NB4 (cell line): Measurements from ENCODE around the gene ADCY5.

Source experiments
- DNase-seq: peaks from one replicate; pipeline ENCODE4 v3.0.0; 2010; ENCODE audit warnings: low read depth
- H3K4me3 ChIP-seq: one replicate; pipeline ENCODE4 v1.5.1; 2011; ENCODE audit warnings: mild to moderate bottlenecking, low read depth, low read length, moderate library complexity
- MYC ChIP-seq: IDR thresholded peaks from 2 replicates; pipeline ENCODE4 v1.6.1; 2011; ENCODE audit warnings: low read depth, low read length
- POLR2A ChIP-seq: IDR thresholded peaks from 2 replicates; pipeline ENCODE4 v1.6.1; 2011; ENCODE audit warnings: mild to moderate bottlenecking; ENCODE audit not compliant: insufficient read length; ENCODE audit errors: extremely low read depth
- TF ChIP-seq, protein P1 (sequence below): IDR thresholded peaks from 2 replicates; pipeline ENCODE4 v1.6.1; 2011; ENCODE audit warnings: low read depth, low read length
- TF ChIP-seq, protein P2 (sequence below): IDR thresholded peaks from one replicate; pipeline ENCODE4 v1.5.1; 2012; ENCODE audit warnings: low read depth, low read length

The ADCY5 gene

DNA sequence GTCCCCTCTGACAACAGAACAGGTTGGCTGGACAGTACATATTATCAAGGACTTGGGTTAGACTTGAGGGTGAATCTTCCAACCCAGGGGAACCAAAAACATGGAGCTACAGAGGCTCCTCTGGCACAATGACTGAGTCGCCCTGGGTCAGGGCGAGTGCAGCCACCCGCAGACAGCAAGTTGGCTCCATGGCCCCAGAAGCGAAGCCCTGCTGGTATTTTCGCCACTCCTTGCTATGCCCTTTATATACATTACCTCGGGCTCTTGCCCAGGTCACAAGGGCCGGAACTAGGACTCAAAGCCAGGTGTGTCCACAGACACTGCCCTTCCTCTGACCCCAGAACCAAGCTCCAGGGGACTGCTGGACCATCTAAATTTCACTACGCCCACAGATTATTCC is 64.6 kb downstream of the ADCY5 start:
- no peak overlapping the region for H3K4me3 ChIP-seq
- TF ChIP-seq, protein P1, sequence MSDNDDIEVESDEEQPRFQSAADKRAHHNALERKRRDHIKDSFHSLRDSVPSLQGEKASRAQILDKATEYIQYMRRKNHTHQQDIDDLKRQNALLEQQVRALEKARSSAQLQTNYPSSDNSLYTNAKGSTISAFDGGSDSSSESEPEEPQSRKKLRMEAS: no peak
- TF ChIP-seq MYC (no peak), POLR2A (no peak)
- TF ChIP-seq, protein P2, sequence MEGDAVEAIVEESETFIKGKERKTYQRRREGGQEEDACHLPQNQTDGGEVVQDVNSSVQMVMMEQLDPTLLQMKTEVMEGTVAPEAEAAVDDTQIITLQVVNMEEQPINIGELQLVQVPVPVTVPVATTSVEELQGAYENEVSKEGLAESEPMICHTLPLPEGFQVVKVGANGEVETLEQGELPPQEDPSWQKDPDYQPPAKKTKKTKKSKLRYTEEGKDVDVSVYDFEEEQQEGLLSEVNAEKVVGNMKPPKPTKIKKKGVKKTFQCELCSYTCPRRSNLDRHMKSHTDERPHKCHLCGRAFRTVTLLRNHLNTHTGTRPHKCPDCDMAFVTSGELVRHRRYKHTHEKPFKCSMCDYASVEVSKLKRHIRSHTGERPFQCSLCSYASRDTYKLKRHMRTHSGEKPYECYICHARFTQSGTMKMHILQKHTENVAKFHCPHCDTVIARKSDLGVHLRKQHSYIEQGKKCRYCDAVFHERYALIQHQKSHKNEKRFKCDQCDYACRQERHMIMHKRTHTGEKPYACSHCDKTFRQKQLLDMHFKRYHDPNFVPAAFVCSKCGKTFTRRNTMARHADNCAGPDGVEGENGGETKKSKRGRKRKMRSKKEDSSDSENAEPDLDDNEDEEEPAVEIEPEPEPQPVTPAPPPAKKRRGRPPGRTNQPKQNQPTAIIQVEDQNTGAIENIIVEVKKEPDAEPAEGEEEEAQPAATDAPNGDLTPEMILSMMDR: no peak
- DNase-seq: no peak

DNA sequence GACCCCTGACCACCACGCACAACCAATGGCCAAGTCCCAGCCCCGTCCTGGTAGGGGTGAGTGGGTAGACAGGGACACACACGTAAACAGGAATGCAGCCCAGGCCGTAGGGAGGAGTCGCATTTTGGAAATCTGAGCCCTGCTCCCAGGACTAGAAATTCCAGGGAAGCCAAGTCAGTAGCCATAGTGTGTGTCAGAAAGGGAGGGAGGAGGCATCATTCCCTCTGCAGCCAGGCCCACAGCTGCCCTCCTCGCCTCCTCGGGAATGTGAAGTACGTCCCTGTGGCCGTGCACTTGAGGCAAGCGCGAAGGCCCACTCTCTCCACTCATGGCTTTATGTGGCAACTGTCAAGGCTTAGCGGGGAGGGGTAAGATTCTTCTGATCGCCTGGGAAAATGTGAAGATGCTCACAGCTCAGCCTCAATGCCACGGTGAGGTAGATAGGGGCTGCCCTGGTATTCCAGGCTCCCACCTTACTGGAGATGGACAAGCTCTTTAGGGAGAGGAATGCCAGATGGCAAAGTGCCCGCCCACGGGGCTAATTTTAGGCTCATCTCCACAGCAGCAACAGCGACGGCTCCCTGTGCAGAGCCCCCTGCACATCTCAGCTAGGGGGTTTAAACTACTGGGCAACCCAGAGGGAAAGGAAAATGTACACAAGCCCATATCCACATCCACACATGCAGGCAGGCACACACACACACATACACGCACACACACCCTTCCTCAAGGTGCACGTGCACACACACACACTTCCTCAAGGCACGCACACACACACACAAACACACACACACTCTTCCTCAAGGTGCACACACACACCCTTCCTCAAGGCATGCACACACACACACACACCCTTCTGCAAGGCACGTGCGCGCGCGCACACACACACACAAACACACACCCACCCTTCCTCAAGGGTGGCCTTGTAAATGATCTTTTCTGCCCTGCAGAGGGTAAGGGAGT is 65.5 kb downstream of the ADCY5 start:
- no peak overlapping the region for H3K4me3 ChIP-seq
- DNase-seq: no peak
- TF ChIP-seq, protein P2: no peak

DNA sequence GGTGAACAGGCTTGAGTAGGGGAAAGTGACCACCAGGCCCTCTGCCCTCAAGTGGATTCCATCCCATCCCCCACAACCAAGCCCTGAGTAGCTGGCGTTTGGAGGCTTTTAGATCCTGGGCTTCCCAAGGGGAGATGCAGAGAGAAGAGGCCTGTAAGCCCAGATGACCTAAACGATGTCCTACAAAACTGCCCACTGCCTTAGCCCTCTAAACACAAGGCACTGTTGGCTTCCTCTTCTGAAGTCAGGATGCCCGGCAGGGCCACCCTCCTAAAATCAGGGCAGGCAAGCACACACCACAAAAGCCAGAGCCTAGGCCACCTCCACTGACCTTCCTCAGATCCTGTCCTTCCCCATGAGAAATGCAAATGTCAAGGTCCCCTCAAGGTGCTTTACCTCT is 68.6 kb downstream of the ADCY5 start:
- DNase-seq: no peak
- no peak overlapping the region for H3K4me3 ChIP-seq
- TF ChIP-seq, protein P1: no peak
- TF ChIP-seq POLR2A: no peak
- TF ChIP-seq MYC: no peak
- TF ChIP-seq, protein P2: no peak

DNA sequence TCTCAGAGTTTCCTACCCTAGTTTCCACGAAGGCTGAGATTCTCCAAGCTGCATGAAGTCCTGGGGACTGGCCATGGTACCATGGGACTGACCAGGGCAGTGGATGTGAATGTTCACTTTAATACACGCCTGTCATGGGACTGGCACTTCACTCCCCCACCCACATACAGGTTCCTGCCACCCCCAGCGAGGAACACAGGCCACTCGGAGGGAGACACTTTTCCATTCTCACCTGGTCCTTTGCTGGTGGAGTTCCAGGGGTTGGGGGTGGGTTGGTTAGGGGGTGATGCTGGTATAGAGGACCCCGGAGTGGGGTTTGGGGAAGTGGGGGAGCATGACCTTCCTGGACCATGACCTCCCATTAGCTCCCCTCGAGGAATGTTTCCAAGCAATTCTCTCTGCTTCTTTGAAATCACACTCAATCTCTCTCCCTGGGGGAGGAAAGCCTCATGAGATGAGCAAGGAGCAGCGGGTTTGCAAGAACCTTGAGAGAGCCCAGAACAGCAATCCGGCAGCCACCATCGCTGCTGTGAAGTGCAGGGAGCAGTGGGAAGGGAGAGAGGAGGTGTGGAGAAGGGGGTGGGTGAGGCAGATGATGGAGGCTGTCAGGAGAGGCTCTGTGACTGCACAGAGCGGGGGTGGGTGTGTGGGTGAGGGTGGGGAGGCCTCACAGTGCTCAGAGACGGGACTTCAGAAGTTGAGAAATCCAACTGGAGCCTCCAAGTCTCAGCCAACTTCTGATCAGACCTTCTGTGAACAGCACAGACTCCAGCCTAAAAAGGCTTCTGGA is 69.7 kb downstream of the ADCY5 start:
- TF ChIP-seq, protein P2: no peak
- TF ChIP-seq POLR2A (no peak), MYC (no peak)
- TF ChIP-seq, protein P1: no peak
- H3K4me3 ChIP-seq: no peak overlapping the region
- DNase-seq: no peak

DNA sequence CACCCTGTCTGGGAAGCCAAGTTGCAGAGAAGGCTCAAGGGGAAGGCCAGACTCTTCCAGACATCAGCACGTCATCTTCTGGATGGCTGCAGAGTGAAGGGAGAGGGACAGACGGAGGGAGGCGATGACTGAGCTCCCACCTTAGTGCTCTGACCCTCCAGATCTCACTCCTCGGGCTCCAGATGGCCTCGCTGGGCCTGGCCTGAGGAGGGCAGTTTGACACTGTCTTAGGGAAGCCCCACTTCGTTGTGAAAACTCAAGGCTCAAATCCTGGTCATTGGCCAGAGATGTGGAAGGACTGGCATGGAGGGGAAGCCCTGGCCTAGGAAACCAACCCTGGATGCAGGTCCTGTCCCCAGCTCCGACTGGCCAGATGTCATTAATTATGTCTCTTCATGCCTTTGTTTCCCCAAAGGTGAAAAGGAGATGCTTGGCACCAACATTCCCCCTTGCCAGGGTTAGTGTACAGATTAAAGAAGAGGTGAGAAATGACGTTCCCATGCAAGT is 70.4 kb downstream of the ADCY5 start:
- no peak overlapping the region for H3K4me3 ChIP-seq
- no peak for TF ChIP-seq MYC
- DNase-seq: no peak

DNA sequence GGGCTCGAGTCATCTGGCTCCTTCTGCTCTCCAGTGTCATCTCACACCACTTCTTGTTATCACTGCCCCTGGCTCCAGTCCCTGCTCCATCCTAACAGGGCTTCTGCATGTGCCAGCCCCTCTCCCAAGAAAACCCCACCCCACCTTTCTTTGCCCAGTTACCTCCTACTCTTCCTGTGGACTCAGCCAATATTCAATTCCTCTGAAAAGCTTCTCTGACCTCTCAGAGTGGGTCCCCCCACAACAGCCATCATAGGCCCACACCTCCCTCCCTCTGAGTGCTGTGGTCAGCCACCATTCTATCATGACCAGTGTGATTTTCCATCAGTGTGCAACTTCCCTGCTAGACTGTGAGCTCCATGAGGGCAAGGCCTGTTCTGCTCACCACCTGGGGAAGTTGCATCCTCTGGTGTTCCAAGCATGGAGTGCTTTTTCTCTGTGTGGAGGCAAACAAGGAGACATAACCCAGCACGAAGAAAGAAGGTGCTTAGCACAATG is 71.6 kb downstream of the ADCY5 start:
- DNase-seq: no peak
- no peak overlapping the region for H3K4me3 ChIP-seq
- TF ChIP-seq, protein P1: no peak
- TF ChIP-seq MYC (no peak), POLR2A (no peak)
- TF ChIP-seq, protein P2: no peak
